K562 (cell line): ENCODE measurements around the gene ZC3HAV1L. TPM values are rescaled to one million over a fixed set of nuclear protein-coding genes. Genes with fewer than 3 reads are reported as not detected.
A peak's percentile ranks its signal among the peaks of the same experiment; 100 is the strongest.

Experiments
- CBX5 ChIP-seq: IDR thresholded peaks from 2 replicates; pipeline ENCODE4 v1.6.1; 2014; ENCODE audit warnings: low read depth, borderline replicate concordance
- NFIC ChIP-seq: fragments of 450-650 bp; IDR thresholded peaks from 2 replicates; pipeline ENCODE4 v1.6.1; 2017; ENCODE audit warnings: mild to moderate bottlenecking, inconsistent platforms
- RBM25 ChIP-seq: fragments of 200-400 bp; formaldehyde crosslinking; IDR thresholded peaks from 2 replicates; pipeline ENCODE4 v1.6.1; 2018; ENCODE audit warnings: low read length, low read depth, moderate library complexity; ENCODE audit not compliant: severe bottlenecking
- SMAD4 ChIP-seq: fragments of 250-450 bp; sonication (Bioruptor Pico); conservative IDR thresholded peaks from 2 replicates; pipeline ENCODE4 v1.8.0; 2021; ENCODE audit warnings: inconsistent platforms, mild to moderate bottlenecking, moderate library complexity
- ZNF79 ChIP-seq: fragments of 250-450 bp; sonication (Bioruptor Pico); IDR thresholded peaks from 2 replicates; pipeline ENCODE4 v1.4.0; 2020; ENCODE audit warnings: low read depth, mild to moderate bottlenecking, moderate library complexity
- polyA plus RNA-seq, 8 experiments: library from polyadenylated mRNA; depleted of rRNA in 4 of 8; stranded (reverse) in 5 of 8; unstranded in 3 of 8; fragments of >200 nt; fragmentation: Nextera tagmentation in 2 of 8; fragmentation: Illumina TruSeq in 1 of 8; extraction: Ambion mirVana in 2 of 8; extraction: Trizol in 1 of 8; gene quantifications; 2 replicates each; pipeline versions ENCODE4 v1.2.1 to v1.2.3, GENCODE V29; 2011 to 2014; ENCODE audit warnings: inconsistent platforms in 1 of 8, missing spikeins in 1 of 8
- total RNA-seq, 7 experiments: library from RNA; depleted of rRNA in 6 of 7; stranded (reverse); fragments of >200 nt in 6 of 7; fragmentation: Illumina TruSeq in 2 of 7; extraction: Trizol in 2 of 7; gene quantifications; 2 replicates each; pipeline versions ENCODE4 v1.2.1 to v1.2.3, GENCODE V29; 2011 to 2021; ENCODE audit warnings: low replicate concordance in 1 of 7
- TF ChIP-seq, protein P1 (sequence below): fragments of 150-350 bp; IDR thresholded peaks from 2 replicates; pipeline ENCODE4 v1.6.1; 2014; ENCODE audit warnings: low read depth, mild to moderate bottlenecking, low read length, borderline replicate concordance
- TF ChIP-seq, protein P2 (sequence below): fragments of 250-450 bp; sonication (Bioruptor Pico); IDR thresholded peaks from 2 replicates; pipeline ENCODE4 v1.6.1; 2021; ENCODE audit warnings: mild to moderate bottlenecking

ZC3HAV1L gene
- total and polyA plus RNA-seq, 9 of the 15 experiments (the other 6 are each of a cell fraction or from before 2014, with no cell fraction given), result not detected

DNA sequence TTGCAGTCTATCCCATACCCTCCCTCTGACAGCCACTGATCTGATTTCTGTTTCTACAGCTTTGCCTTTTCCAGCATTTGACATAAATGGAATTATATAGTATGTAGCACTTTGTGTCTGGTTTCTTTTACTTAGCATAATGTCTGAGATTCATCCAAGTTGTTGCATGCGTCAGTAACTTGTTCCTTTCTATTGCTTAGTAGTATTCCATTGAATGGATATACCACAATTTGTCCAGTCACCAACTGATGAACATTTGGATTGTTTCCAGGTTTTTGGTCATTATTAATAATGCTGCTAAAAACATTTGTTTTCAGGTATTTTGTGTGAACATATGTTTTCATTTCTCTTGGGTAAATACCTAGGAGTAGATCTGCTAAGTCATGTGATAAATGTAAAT is 48.2 kb downstream of the ZC3HAV1L start (continued):
- TF ChIP-seq ZNF79 (CRISPR knock-in tag) (no peak), CBX5 (0 out of 2 replicates have a peak, but pooled peaks have one; percentile 39), NFIC (peak; percentile 54), RBM25 (peak; percentile 67), SMAD4 (no peak)
- TF ChIP-seq, protein P1, sequence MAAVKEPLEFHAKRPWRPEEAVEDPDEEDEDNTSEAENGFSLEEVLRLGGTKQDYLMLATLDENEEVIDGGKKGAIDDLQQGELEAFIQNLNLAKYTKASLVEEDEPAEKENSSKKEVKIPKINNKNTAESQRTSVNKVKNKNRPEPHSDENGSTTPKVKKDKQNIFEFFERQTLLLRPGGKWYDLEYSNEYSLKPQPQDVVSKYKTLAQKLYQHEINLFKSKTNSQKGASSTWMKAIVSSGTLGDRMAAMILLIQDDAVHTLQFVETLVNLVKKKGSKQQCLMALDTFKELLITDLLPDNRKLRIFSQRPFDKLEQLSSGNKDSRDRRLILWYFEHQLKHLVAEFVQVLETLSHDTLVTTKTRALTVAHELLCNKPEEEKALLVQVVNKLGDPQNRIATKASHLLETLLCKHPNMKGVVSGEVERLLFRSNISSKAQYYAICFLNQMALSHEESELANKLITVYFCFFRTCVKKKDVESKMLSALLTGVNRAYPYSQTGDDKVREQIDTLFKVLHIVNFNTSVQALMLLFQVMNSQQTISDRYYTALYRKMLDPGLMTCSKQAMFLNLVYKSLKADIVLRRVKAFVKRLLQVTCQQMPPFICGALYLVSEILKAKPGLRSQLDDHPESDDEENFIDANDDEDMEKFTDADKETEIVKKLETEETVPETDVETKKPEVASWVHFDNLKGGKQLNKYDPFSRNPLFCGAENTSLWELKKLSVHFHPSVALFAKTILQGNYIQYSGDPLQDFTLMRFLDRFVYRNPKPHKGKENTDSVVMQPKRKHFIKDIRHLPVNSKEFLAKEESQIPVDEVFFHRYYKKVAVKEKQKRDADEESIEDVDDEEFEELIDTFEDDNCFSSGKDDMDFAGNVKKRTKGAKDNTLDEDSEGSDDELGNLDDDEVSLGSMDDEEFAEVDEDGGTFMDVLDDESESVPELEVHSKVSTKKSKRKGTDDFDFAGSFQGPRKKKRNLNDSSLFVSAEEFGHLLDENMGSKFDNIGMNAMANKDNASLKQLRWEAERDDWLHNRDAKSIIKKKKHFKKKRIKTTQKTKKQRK, result no peak
- TF ChIP-seq, protein P2, sequence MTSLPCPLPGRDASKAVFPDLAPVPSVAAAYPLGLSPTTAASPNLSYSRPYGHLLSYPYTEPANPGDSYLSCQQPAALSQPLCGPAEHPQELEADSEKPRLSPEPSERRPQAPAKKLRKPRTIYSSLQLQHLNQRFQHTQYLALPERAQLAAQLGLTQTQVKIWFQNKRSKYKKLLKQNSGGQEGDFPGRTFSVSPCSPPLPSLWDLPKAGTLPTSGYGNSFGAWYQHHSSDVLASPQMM (CRISPR knock-in tag), result no peak
